Head of caudate nucleus (tissue), 42 donors: ENCODE measurements around the gene REC8.
"Not testable (repeated sequence)": the region's sequence is repeated elsewhere in the genome, so short reads cannot be mapped to it uniquely, and the experiment has no call there.

Experiments used
- DNase-seq, 42 donors: peaks; one replicate each; pipeline versions ENCODE4 v3.0.0 to v3.0.0-alpha.2; 2020 to 2021; ENCODE audit warnings: mixed read lengths in 7 of 42
- intact Hi-C: fragments of 100-400 bp; cut with DNase I; formaldehyde crosslinking; loops from one replicate; pipeline ENCODE4 v1.15.0; 2022

The REC8 gene

GRCh38 chr14:24215495-24216344 is 43.8 kb downstream of the REC8 start, which contains the start of gene MDP1:
Gene MDP1 (minus strand): TSS chr14:24216066. CDS start chr14:24215955, 111 bp downstream.
- intact Hi-C loops = loop anchor here (2.0 kb wide), 1 partner anchor 17 kb away; the partner anchor contains the start of genes GMPR2 and NEDD8

GRCh38 chr14:24216345-24216699 is 44.4 kb downstream of the REC8 start:
- intact Hi-C loops = loop anchor here (2.0 kb wide), 1 partner anchor 16 kb away; the partner anchor contains the start of genes GMPR2 and NEDD8
- no peak for DNase-seq

More at GRCh38 chr14:24215495-24216344, 43.8 kb downstream of the REC8 start, which contains the start of gene MDP1:
- DNase-seq = peak; percentile 76 to 96 (median 88)

GRCh38 chr14:24216876-24217275 is 45.0 kb downstream of the REC8 start:
- intact Hi-C loops = loop anchor here (2.0 kb wide), 1 partner anchor 16 kb away; the partner anchor contains the start of genes GMPR2 and NEDD8
- DNase-seq = not testable (repeated sequence)

- no peak for DNase-seq
- intact Hi-C loops = no loop called here
These were observed 47.2 kb downstream of the REC8 start for GRCh38 chr14:24219080-24219479.

GRCh38 chr14:24219521-24219920 is 47.6 kb downstream of the REC8 start:
- intact Hi-C loops = no loop called here

GRCh38 chr14:24222987-24223386 is 51.1 kb downstream of the REC8 start:
- intact Hi-C loops = not testable (repeated sequence)
- peak in 1 of 42 donors; percentile 13 for DNase-seq

More at GRCh38 chr14:24219521-24219920, 47.6 kb downstream of the REC8 start:
- DNase-seq = no peak

- no peak for DNase-seq
- intact Hi-C loops = no loop called here
These were observed 52.8 kb downstream of the REC8 start for GRCh38 chr14:24224618-24225071.

GRCh38 chr14:24226473-24226872 is 54.6 kb downstream of the REC8 start:
- DNase-seq = no peak
- intact Hi-C loops = no loop called here

GRCh38 chr14:24228902-24229301 is 57.0 kb downstream of the REC8 start:
- intact Hi-C loops = no loop called here
- no peak for DNase-seq
